OCI-LY1 (cell line): ENCODE measurements around the gene ADM2.

Experiments used
- H2AFZ ChIP-seq: fragments of 200-600 bp; sonication (generic), shearing (Covaris generic); 2 replicates; pipeline ENCODE4 v1.6.0; 2014; ENCODE audit warnings: antibody characterized with exemption, mild to moderate bottlenecking, low read length
- H3F3A ChIP-seq: fragments of 200-600 bp; sonication (generic), shearing (Covaris generic); 2 replicates; pipeline ENCODE4 v1.6.0; 2014; ENCODE audit warnings: mild to moderate bottlenecking, antibody characterized with exemption, low read length, moderate library complexity; ENCODE audit not compliant: insufficient read depth
- H3K27ac ChIP-seq: fragments of 200-600 bp; sonication (generic); 2 replicates; pipeline ENCODE4 v1.5.1; 2014; ENCODE audit warnings: low read length, mixed run types, mild to moderate bottlenecking, low read depth; ENCODE audit not compliant: poor library complexity, severe bottlenecking
- H3K27me3 ChIP-seq: fragments of 200-600 bp; sonication (generic); 2 replicates; pipeline ENCODE4 v1.6.0; 2014; ENCODE audit warnings: antibody characterized with exemption, mild to moderate bottlenecking, low read length, moderate library complexity; ENCODE audit not compliant: insufficient read depth
- H3K36me3 ChIP-seq: fragments of 200-600 bp; sonication (generic); 2 replicates; pipeline ENCODE4 v1.6.1; 2014; ENCODE audit warnings: mild to moderate bottlenecking, antibody characterized with exemption, low read length, moderate library complexity, mixed read lengths; ENCODE audit not compliant: insufficient read depth
- H3K4me1 ChIP-seq: fragments of 200-600 bp; sonication (generic); 2 replicates; pipeline ENCODE4 v1.5.1; 2014; ENCODE audit warnings: mild to moderate bottlenecking, low read length, moderate library complexity; ENCODE audit not compliant: insufficient read depth, severe bottlenecking
- H3K4me2 ChIP-seq: fragments of 200-600 bp; sonication (generic), shearing (Covaris generic); 2 replicates; pipeline ENCODE4 v1.6.1; 2014; ENCODE audit warnings: low read length
- H3K4me3 ChIP-seq: fragments of 200-600 bp; sonication (generic); 2 replicates; pipeline ENCODE4 v1.5.1; 2014; ENCODE audit warnings: low read length, low read depth, mild to moderate bottlenecking, mixed read lengths; ENCODE audit not compliant: poor library complexity, severe bottlenecking
- H3K79me2 ChIP-seq: fragments of 200-600 bp; shearing (Covaris generic); 2 replicates; pipeline ENCODE4 v1.6.1; 2016; ENCODE audit warnings: mixed run types, low read length, mixed read lengths; ENCODE audit not compliant: insufficient read depth
- H3K9ac ChIP-seq: fragments of 200-600 bp; sonication (generic), shearing (Covaris generic); 2 replicates; pipeline ENCODE4 v1.6.1; 2014; ENCODE audit warnings: mild to moderate bottlenecking, low read length, mixed read lengths
- H3K9me2 ChIP-seq: fragments of 200-600 bp; sonication (generic), shearing (Covaris generic); 2 replicates; pipeline ENCODE4 v1.6.1; 2014; ENCODE audit warnings: low read depth, mild to moderate bottlenecking, low read length, mixed read lengths
- H3K9me3 ChIP-seq: fragments of 200-600 bp; shearing (Covaris generic); 2 replicates; pipeline ENCODE4 v1.6.1; 2014; ENCODE audit warnings: low read length, mixed read lengths
- H4K20me1 ChIP-seq: fragments of 200-600 bp; sonication (generic), shearing (Covaris generic); 2 replicates; pipeline ENCODE4 v1.6.0; 2016; ENCODE audit warnings: mild to moderate bottlenecking, low read length; ENCODE audit not compliant: insufficient read depth
- EZH2 ChIP-seq: fragments of 200-600 bp; sonication (generic), shearing (Covaris generic); IDR thresholded peaks from 2 replicates; pipeline ENCODE4 v1.8.0; 2017; ENCODE audit warnings: borderline replicate concordance, mixed run types, mild to moderate bottlenecking, antibody characterized with exemption, low read length, moderate library complexity, mixed read lengths
- TF ChIP-seq, protein P1 (sequence below): fragments of 200-600 bp; sonication (generic), shearing (Covaris generic); IDR thresholded peaks from 2 replicates; pipeline ENCODE4 v1.5.1; 2017; ENCODE audit warnings: mild to moderate bottlenecking, antibody characterized with exemption, low read length, moderate library complexity, mixed read lengths

Gene ADM2

DNA sequence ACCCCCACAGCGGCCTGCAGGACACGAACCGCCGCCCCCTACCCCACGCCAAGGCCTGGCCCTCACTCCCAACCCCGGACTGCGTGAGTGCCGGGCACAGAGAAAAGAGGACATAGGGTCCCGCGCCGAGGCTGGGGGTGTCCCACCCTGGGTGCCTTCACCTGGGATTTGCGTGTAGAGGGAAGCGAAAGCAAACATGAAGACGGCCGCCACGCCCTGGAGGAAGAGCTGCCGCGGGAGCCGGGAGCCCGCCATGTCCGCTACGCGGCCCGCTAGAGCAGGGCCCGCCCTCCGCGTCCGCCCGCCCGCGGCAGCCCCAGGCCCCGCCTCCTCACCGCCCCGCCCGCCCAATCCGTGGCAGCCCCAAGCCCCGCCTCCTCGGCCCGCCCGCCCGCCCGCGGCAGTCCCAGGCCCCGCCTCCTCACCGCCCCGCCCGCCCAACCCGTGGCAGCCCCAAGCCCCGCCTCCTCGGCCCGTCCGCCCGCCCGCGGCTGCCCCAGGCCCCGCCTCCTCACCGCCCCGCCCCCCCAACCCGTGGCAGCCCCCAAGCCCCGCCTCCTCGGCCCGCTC is 26.2 kb downstream of the ADM2 start, which contains the start of gene LMF2:
Gene LMF2 (minus strand): TSS at position 282 of the 570 bp plus-strand sequence. CDS start 27 bp downstream, at position 255.
- H3K9ac ChIP-seq = peak within 1 kb of the TSS; percentile 94
- TF ChIP-seq EZH2 = no peak
- TF ChIP-seq, protein P1, sequence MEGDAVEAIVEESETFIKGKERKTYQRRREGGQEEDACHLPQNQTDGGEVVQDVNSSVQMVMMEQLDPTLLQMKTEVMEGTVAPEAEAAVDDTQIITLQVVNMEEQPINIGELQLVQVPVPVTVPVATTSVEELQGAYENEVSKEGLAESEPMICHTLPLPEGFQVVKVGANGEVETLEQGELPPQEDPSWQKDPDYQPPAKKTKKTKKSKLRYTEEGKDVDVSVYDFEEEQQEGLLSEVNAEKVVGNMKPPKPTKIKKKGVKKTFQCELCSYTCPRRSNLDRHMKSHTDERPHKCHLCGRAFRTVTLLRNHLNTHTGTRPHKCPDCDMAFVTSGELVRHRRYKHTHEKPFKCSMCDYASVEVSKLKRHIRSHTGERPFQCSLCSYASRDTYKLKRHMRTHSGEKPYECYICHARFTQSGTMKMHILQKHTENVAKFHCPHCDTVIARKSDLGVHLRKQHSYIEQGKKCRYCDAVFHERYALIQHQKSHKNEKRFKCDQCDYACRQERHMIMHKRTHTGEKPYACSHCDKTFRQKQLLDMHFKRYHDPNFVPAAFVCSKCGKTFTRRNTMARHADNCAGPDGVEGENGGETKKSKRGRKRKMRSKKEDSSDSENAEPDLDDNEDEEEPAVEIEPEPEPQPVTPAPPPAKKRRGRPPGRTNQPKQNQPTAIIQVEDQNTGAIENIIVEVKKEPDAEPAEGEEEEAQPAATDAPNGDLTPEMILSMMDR = no peak
- peaks cover 31% of the 10 kb centered on the region for H3K79me2 ChIP-seq
- no peaks in the 10 kb centered on the region for H3K9me3 ChIP-seq
- H2AFZ ChIP-seq = no peak within 1 kb of the TSS
- peaks cover 28% of the 10 kb centered on the region for H3K36me3 ChIP-seq
- H3F3A ChIP-seq = no peaks in the 10 kb centered on the region
- H3K27me3 ChIP-seq = no peaks in the 10 kb centered on the region
- peak within 1 kb of the TSS; percentile 90 for H3K27ac ChIP-seq
- H3K9me2 ChIP-seq = no peaks in the 10 kb centered on the region
- peak within 1 kb of the TSS; percentile 96 for H3K4me3 ChIP-seq
- H3K4me1 ChIP-seq = peaks cover 26% of the 10 kb centered on the region
- no peaks in the 10 kb centered on the region for H4K20me1 ChIP-seq
- H3K4me2 ChIP-seq = peak within 1 kb of the TSS; percentile 98

DNA sequence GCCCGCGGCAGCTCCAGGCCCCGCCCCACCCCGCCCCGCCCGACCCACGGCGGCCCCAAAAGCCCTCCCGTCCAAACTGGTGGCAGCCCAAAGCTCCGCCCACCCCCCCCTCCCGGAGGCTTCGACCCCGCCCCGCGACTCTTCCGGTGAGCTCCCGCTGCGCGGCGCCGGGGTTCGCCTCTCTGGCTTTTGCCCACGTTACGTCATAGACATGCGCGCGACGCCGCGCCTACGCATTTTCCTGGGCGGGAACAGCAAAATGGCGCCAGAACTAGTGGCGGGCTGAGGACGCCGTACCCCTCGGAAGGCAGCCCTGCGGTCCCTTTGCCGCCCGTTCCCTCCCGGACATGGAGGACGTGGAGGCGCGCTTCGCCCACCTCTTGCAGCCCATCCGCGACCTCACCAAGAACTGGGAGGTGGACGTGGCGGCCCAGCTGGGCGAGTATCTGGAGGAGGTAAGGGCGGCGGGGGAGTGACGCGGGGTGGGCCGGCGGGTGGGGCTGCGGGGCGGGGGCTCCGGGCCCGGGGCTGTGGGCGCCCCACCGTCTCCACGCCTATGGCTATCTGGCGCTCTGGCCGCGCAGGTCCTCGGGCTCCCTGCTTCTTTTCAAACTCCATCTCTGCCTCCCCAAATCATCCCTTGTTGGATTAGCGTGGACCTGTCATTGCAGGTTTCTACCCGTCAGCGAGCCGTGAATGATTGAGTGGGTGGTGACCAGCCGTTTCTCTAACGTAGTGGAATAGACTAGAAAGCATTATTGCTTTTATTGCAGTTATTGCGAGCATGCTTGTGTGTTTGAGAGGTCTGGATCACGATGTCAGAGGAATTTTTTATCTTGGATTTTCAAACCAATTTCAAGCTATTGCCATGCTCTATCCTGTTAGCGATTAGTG is 26.9 kb downstream of the ADM2 start, which contains the start of gene NCAPH2:
Gene NCAPH2 (plus strand): TSS at position 234 of the 894 bp plus-strand sequence. CDS start 114 bp downstream, at position 348.
- peaks cover 34% of the 10 kb centered on the region for H3K36me3 ChIP-seq
- H3K27me3 ChIP-seq = no peaks in the 10 kb centered on the region
- peaks cover 38% of the 10 kb centered on the region for H3K79me2 ChIP-seq
- no peaks in the 10 kb centered on the region for H4K20me1 ChIP-seq
- no peaks in the 10 kb centered on the region for H3K9me2 ChIP-seq
- peak within 1 kb of the TSS; percentile 96 for H3K4me3 ChIP-seq
- H3K4me2 ChIP-seq = peak within 1 kb of the TSS; percentile 98
- H2AFZ ChIP-seq = no peak within 1 kb of the TSS
- H3K9me3 ChIP-seq = no peaks in the 10 kb centered on the region
- peak within 1 kb of the TSS; percentile 94 for H3K9ac ChIP-seq
- H3K27ac ChIP-seq = peak within 1 kb of the TSS; percentile 90
- TF ChIP-seq, protein P1 = no peak
- no peak for TF ChIP-seq EZH2
- H3K4me1 ChIP-seq = peaks cover 26% of the 10 kb centered on the region
- H3F3A ChIP-seq = no peaks in the 10 kb centered on the region

GRCh38 chr22:50508897-50509296 is 27.6 kb downstream of the ADM2 start:
- Histone ChIP-seq H3K9ac (peak overlapping the region; percentile 85), H3K27me3 (no peaks in the 10 kb centered on the region), H4K20me1 (no peaks in the 10 kb centered on the region), H3K4me1 (peaks cover 26% of the 10 kb centered on the region), H3K4me2 (peak overlapping the region; percentile 94), H3K27ac (peak overlapping the region; percentile 90), H3K9me3 (no peaks in the 10 kb centered on the region), H3K9me2 (no peaks in the 10 kb centered on the region), H2AFZ (no peak overlapping the region), H3F3A (no peaks in the 10 kb centered on the region), H3K79me2 (peaks cover 45% of the 10 kb centered on the region), H3K4me3 (peak overlapping the region; percentile 92), H3K36me3 (peaks cover 35% of the 10 kb centered on the region)
- no peak for TF ChIP-seq EZH2
- TF ChIP-seq, protein P1 = no peak
